ENCODE measurements around the gene ST8SIA3. TPM values are rescaled to one million over a fixed set of nuclear protein-coding genes. Genes with fewer than 3 reads are reported as not detected.

The ST8SIA3 gene
- total and polyA plus RNA-seq, 9 of the 15 experiments (the other 6 are each of a cell fraction or from before 2014, with no cell fraction given): not detected

DNA sequence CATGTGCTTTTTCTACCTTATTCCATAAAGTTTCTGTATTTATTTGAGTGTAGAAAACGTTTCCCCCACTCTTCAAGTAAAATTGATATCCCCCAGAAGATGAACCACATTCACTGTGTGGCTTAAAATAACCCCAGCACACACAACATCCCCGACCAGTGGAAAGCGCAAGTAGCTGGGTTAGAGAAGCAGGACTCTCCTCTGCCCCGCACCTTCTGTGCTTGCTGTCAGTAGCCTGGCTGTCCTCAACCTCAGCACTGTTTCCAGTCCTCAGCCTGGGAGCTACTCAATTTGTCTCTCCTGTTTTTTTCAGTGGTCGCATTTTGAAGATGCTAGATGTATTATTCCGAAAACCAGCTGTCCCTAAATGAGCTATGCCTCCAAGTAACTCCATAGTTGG lies 18.0 kb upstream of the ST8SIA3 start:
- H3K4me2 ChIP-seq (ENCODE audit: insufficient read depth, low read length): no peak overlapping the region
- H3K36me3 ChIP-seq (ENCODE audit: control insufficient read depth, insufficient read depth, low read length): no peaks in the 10 kb centered on the region
- H2AFZ ChIP-seq (ENCODE audit: low read depth, low read length): no peak overlapping the region
- no peak for FAIRE-seq
- in situ Hi-C loops (cut with MboI) (no loop called here), intact Hi-C loops (cut with micrococcal nuclease) (no loop called here)
- H3K27me3 ChIP-seq (ENCODE audit: control insufficient read depth in 2 of 2, insufficient read depth in 2 of 2, low read length in 2 of 2): peaks cover 0 to 10% of the 10 kb centered on the region in 2 experiments; a peak in 1 of 5 replicates
- no peaks in the 10 kb centered on the region for H3K9me3 ChIP-seq (replicated peaks; ENCODE audit: control insufficient read depth, insufficient read depth, low read depth, low read length)
- no peaks in the 10 kb centered on the region for H3K79me2 ChIP-seq (ENCODE audit: control insufficient read depth, insufficient read depth, low read length)
- H3K4me1 ChIP-seq (replicated peaks in 1 of 2; ENCODE audit: control insufficient read depth in 2 of 2, insufficient read depth in 2 of 2, low read length in 2 of 2): no peaks in the 10 kb centered on the region
- no peaks in the 10 kb centered on the region for H4K20me1 ChIP-seq (replicated peaks; ENCODE audit: control insufficient read depth, insufficient read depth, low read length)
- H3K9me1 ChIP-seq (ENCODE audit: control insufficient read depth, insufficient read depth, low read length): no peaks in the 10 kb centered on the region
- no TSS peak for BruUV-seq (replicated peaks)
- no peak overlapping the region for H3K27ac ChIP-seq (ENCODE audit: extremely low read depth, low read depth, low read length)
- ChIA-PET CTCF (ENCODE audit: low intra/inter-chr PET ratio) (no interaction called here), POLR2A (no interaction called here)
- DNase-seq (ENCODE audit: extremely low read depth in 1 of 4, low spot score in 3 of 4): no peak
- WGBS (ENCODE audit: insufficient coverage, low coverage, missing lambda C conversion rate): 0% methylated on average over 5 of the region's 6 CpGs
- ATAC-seq: no peak
- TF ChIP-seq CBX2 (IDR thresholded peaks at IDR 0.05; ENCODE audit: insufficient read depth, low read length, poor library complexity, severe bottlenecking): no peak
- no peak for TF ChIP-seq ZNF324 (CRISPR knock-in tag; IDR thresholded peaks at IDR 0.05)
- no peak for TF ChIP-seq ZNF217 (CRISPR knock-in tag; IDR thresholded peaks at IDR 0.05)
- TF ChIP-seq, protein P1, sequence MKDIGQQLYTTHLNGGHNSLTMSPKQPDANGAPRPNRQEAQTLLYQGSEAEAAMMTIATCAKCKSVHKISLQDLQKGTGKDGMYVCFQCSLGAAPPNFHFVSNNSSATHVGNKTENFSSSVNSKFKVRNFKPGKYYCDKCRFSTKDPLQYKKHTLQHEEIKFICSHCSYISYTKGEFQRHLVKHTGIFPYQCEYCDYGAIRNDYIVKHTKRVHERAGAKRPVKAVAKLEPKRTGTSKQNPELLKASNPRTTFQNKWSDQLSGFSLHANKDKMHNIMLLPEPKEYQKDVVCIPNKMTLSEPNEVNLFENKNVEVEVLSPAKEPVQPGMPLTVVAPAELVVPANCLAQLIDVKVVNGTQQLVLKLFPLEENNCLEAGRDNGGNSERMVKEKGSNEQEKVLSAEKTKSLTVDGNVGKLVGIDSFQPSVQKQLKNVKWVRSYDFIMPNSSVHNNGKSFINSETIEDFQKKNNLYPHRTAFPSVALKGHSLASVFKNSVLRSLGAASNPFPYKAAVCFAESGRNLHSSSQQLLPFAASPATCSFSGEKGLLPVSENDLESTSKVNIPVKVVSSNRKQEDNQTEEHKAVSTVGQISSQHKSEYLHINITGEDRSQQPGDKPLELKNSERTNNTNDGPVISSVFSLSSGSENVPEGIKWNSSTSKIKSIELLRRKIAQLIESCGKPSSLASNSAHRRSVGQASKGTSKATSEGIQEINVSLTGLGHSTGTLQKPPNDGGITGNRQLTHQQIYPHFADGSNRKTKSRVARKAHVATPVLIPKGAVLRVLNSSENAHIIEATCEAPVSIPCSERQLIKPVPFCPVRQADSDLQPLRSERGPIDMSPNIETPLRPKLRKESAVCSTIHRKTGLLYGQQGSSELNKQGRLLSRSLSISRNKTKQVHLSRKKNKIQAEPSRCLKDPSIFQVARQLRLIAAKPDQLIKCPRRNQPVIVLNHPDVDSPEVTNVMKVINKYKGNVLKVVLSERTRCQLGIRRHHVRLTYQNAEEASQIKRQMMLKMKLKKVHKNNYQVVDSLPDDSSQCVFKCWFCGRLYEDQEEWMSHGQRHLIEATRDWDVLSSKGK (CRISPR knock-in tag; IDR thresholded peaks at IDR 0.05): no peak
- TF ChIP-seq, protein P2, sequence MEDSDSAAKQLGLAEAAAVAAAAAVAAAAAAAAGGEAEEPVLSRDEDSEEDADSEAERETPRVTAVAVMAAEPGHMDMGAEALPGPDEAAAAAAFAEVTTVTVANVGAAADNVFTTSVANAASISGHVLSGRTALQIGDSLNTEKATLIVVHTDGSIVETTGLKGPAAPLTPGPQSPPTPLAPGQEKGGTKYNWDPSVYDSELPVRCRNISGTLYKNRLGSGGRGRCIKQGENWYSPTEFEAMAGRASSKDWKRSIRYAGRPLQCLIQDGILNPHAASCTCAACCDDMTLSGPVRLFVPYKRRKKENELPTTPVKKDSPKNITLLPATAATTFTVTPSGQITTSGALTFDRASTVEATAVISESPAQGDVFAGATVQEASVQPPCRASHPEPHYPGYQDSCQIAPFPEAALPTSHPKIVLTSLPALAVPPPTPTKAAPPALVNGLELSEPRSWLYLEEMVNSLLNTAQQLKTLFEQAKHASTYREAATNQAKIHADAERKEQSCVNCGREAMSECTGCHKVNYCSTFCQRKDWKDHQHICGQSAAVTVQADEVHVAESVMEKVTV (CRISPR knock-in tag; IDR thresholded peaks at IDR 0.05): no peak
- TF ChIP-seq KHSRP (IDR thresholded peaks at IDR 0.05): no peak
- no peak for TF ChIP-seq TCF3 (CRISPR knock-in tag; IDR thresholded peaks at IDR 0.05)
- no peak for TF ChIP-seq CCNT2 (IDR thresholded peaks at IDR 0.05; ENCODE audit: borderline replicate concordance, extremely low read depth, insufficient read length, low read depth, low read length)
- TF ChIP-seq, protein P3, sequence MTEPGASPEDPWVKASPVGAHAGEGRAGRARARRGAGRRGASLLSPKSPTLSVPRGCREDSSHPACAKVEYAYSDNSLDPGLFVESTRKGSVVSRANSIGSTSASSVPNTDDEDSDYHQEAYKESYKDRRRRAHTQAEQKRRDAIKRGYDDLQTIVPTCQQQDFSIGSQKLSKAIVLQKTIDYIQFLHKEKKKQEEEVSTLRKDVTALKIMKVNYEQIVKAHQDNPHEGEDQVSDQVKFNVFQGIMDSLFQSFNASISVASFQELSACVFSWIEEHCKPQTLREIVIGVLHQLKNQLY (CRISPR knock-in tag; conservative IDR thresholded peaks at IDR 0.05): no peak
- TF ChIP-seq HDGF (IDR thresholded peaks at IDR 0.05): no peak
- no peak overlapping the region for H3K9ac ChIP-seq (ENCODE audit: insufficient read depth in 1 of 2, low read depth in 2 of 2, low read length in 2 of 2)
- H3K4me3 ChIP-seq: no peak overlapping the region

Measured in K562 (cell line).